NB4 (cell line): ENCODE data around the gene MFSD6.

ENCODE experiments used
- MYC ChIP-seq: IDR thresholded peaks from 2 replicates; pipeline ENCODE4 v1.6.1; 2011; ENCODE audit warnings: low read depth, low read length
- POLR2A ChIP-seq: IDR thresholded peaks from 2 replicates; pipeline ENCODE4 v1.6.1; 2011; ENCODE audit warnings: mild to moderate bottlenecking; ENCODE audit not compliant: insufficient read length; ENCODE audit errors: extremely low read depth
- TF ChIP-seq, protein P1 (sequence below): IDR thresholded peaks from one replicate; pipeline ENCODE4 v1.5.1; 2012; ENCODE audit warnings: low read depth, low read length
- TF ChIP-seq, protein P2 (sequence below): IDR thresholded peaks from 2 replicates; pipeline ENCODE4 v1.6.1; 2011; ENCODE audit warnings: low read depth, low read length

DNA sequence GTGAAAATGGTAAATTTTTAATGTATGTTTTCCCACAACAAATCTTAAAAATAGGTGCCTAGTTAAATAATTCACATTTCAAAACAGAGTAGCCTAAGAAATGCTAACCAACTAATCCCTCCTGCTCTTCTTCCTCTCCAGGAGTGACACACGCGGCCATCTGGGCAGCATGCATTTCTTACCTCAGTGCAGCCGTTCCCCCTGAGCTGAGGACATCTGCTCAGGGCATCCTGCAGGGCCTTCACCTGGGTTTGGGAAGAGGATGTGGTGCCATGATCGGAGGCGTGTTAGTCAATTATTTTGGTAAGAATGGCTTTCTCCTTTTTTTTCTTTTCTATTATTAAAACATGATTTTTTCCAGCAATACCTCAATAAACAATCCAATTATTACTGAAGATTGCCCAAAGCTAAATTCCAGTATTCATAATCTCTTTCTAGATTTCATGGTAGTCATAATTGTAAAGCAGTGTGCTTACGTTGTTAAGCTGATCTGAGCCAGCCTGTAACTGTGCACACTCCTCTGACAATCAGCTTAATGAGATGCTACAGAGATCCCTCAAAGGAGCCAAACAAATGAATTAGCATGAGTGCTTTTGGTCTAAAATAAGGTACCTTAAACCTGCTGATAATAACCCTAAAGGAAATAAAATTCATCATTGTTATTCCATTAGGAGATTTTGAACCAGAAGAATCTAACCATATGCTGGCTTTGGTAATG, 80.5 kb downstream of the MFSD6 start:
- TF ChIP-seq, protein P1, sequence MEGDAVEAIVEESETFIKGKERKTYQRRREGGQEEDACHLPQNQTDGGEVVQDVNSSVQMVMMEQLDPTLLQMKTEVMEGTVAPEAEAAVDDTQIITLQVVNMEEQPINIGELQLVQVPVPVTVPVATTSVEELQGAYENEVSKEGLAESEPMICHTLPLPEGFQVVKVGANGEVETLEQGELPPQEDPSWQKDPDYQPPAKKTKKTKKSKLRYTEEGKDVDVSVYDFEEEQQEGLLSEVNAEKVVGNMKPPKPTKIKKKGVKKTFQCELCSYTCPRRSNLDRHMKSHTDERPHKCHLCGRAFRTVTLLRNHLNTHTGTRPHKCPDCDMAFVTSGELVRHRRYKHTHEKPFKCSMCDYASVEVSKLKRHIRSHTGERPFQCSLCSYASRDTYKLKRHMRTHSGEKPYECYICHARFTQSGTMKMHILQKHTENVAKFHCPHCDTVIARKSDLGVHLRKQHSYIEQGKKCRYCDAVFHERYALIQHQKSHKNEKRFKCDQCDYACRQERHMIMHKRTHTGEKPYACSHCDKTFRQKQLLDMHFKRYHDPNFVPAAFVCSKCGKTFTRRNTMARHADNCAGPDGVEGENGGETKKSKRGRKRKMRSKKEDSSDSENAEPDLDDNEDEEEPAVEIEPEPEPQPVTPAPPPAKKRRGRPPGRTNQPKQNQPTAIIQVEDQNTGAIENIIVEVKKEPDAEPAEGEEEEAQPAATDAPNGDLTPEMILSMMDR, result no peak
- TF ChIP-seq POLR2A, result no peak
- TF ChIP-seq, protein P2, sequence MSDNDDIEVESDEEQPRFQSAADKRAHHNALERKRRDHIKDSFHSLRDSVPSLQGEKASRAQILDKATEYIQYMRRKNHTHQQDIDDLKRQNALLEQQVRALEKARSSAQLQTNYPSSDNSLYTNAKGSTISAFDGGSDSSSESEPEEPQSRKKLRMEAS, result no peak
- no peak for TF ChIP-seq MYC
